Astrocyte (in vitro differentiated cells and primary cell): Measurements from ENCODE around the gene PCSK5.

Source experiments
- EZH2 ChIP-seq: IDR thresholded peaks from 2 replicates; pipeline ENCODE4 v1.6.1; 2012; ENCODE audit warnings: mild to moderate bottlenecking, low read length, inconsistent platforms; ENCODE audit not compliant: insufficient read depth
- TF ChIP-seq, protein P1 (sequence below): IDR thresholded peaks from 2 replicates; pipeline ENCODE4 v1.5.1; 2011; ENCODE audit warnings: low read depth, mild to moderate bottlenecking, inconsistent platforms, low read length, moderate library complexity; ENCODE audit not compliant: insufficient read depth

DNA sequence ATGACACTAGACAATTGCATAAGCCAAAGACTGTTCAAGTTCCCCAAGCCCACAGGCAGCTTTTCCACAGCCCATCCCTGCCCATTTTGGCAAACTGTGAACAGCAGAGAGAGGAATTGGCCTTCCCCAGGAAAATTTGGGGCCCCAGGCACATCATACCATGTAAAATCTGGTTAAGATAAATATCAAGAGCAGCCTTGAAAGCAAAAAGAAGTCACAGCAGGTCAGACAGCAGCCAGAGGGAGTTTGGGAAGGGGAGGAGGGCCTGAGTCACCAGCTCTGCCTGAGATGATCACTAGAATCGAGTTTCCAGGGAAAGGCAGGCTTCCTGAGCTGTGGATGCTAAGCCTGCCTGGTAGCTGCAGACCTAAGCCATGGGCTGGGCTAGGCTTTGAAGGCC, 324.6 kb downstream of the PCSK5 start:
- TF ChIP-seq, protein P1, sequence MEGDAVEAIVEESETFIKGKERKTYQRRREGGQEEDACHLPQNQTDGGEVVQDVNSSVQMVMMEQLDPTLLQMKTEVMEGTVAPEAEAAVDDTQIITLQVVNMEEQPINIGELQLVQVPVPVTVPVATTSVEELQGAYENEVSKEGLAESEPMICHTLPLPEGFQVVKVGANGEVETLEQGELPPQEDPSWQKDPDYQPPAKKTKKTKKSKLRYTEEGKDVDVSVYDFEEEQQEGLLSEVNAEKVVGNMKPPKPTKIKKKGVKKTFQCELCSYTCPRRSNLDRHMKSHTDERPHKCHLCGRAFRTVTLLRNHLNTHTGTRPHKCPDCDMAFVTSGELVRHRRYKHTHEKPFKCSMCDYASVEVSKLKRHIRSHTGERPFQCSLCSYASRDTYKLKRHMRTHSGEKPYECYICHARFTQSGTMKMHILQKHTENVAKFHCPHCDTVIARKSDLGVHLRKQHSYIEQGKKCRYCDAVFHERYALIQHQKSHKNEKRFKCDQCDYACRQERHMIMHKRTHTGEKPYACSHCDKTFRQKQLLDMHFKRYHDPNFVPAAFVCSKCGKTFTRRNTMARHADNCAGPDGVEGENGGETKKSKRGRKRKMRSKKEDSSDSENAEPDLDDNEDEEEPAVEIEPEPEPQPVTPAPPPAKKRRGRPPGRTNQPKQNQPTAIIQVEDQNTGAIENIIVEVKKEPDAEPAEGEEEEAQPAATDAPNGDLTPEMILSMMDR: no peak
- TF ChIP-seq EZH2: no peak
